ENCODE data around the gene LY6G6C.

DNA sequence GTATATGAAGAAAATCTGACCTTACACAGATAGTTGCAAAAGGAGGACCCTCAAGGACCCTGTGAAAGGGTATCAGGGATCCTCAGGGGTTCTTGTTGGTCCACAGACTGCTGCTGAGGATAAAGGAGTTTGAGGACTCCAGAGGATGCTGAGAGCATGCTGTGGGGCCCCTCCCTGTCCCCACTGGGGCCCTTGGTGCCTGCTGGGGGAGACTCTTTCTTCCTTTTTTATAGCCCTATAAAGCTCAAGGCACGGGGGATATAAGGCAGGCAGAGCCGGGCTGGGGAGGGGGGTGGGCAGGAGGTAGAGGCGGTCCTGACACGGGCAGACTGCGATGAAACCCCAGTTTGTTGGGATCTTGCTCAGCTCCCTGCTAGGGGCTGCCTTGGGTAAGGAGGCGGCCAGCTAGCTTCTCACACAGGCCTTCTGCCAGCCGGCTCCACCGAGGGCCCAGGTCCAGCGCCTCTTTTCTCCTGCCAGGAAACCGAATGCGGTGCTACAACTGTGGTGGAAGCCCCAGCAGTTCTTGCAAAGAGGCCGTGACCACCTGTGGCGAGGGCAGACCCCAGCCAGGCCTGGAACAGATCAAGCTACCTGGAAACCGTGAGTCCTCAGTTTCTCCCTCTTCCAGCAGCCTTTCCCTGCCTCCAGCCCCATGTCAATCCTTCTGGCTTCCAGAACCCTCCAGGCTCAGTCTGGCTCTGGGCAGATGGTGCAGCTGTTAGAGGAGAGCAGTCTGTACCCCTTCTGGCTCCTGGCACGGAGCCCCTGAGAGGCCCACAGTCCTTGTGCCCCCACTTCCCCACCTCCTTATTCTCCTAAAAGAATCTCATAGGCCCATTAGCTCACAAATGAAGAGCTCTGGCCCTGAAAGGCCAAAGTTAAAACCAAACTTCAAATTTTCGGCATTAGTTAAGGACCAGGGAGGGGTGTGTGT lies 6.3 kb downstream of the LY6G6C start, which contains the start of gene LY6G6D:
- TF ChIP-seq LEF1 (IDR thresholded peaks at IDR 0.05; ENCODE audit: borderline replicate concordance) (no peak), TARDBP (IDR thresholded peaks at IDR 0.05) (no peak), FOXA1 (IDR thresholded peaks at IDR 0.05) (no peak), FOXM1 (IDR thresholded peaks at IDR 0.05; ENCODE audit: borderline replicate concordance) (no peak), ARNT (IDR thresholded peaks at IDR 0.05) (no peak), BHLHE40 (IDR thresholded peaks at IDR 0.05; ENCODE audit: borderline replicate concordance) (no peak), SP1 (IDR thresholded peaks at IDR 0.05) (no peak), SUZ12 (IDR thresholded peaks at IDR 0.05) (no peak), ELF4 (IDR thresholded peaks at IDR 0.05) (no peak), PKNOX1 (IDR thresholded peaks at IDR 0.05) (no peak), ZNF384 (IDR thresholded peaks at IDR 0.05) (no peak), HDGF (IDR thresholded peaks at IDR 0.05; ENCODE audit: borderline replicate concordance) (no peak), FOXK2 (IDR thresholded peaks at IDR 0.05) (no peak), NFRKB (IDR thresholded peaks at IDR 0.05) (no peak)

Measured in HEK293T (cell line).